ENCODE measurements around the gene ASB6. TPM values are rescaled to one million over a fixed set of nuclear protein-coding genes. Genes with fewer than 3 reads are reported as not detected.

The ASB6 gene
- total and polyA plus RNA-seq, 2 of the 13 experiments (the other 11 are each of a cell fraction or from before 2014, with no cell fraction given), result 8.2 to 8.4 TPM

DNA sequence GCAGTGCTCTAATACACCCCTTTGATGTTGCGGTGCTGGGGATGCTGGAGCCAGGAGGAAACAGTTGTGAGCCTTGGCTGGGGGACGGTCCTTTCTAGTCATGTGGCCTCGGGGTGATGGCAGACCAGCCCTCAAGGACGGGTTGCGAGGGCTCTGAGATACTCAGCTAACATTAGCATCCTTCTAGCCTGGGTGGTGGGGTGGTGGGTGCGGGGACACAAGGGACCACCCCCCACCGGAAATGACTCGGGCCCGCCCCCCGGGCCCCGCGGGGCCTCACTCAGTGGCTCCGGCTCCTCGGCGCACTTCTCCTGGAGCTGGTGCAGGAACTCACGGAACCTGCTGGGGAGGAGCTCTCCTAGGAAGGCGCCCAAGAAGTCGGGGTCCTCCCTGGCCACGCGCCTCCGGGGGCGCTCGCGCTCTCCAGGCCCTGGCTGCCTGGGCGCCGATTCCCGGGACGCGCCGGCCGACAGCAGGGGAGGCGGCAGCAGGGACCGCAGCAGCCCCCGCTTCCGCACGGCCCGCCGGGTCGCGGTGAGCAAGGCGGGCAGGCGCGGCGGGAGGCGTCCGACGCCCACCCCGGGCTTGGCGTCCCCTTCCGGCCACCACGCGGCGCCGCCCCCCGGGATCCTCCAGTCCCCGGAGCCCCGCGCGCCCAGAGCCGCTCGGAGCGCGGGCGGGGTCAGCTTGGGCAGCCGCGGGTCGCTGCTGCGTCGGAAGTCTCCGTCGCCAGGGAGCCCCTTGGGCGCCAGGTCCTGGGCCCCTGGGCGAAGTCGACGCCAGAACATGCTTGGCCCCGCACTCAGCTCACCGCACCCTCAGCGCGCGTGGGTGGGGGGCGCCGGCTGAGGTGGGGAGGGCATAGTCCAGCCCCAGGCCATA lies 21.9 kb downstream of the ASB6 start (continued):
- TF ChIP-seq, protein P1, sequence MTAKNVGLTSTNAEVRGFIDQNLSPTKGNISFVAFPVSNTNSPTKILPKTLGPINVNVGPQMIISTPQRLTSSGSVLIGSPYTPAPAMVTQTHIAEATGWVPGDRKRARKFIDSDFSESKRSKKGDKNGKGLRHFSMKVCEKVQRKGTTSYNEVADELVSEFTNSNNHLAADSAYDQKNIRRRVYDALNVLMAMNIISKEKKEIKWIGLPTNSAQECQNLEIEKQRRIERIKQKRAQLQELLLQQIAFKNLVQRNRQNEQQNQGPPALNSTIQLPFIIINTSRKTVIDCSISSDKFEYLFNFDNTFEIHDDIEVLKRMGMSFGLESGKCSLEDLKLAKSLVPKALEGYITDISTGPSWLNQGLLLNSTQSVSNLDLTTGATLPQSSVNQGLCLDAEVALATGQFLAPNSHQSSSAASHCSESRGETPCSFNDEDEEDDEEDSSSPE (CRISPR knock-in tag; IDR thresholded peaks at IDR 0.05), result peak; percentile 40
- TF ChIP-seq TBP (CRISPR knock-in tag; IDR thresholded peaks at IDR 0.05) (no peak), ZMYM2 (CRISPR knock-in tag; IDR thresholded peaks at IDR 0.05) (no peak), ZNF761 (CRISPR knock-in tag; conservative IDR thresholded peaks at IDR 0.05) (no peak), NRL (CRISPR knock-in tag; IDR thresholded peaks at IDR 0.05; ENCODE audit: borderline replicate concordance) (peak; percentile 17; the same call in 1 of the 2 replicates), ZNF207 (IDR thresholded peaks at IDR 0.05; ENCODE audit: borderline replicate concordance) (no peak), ARNT2 (CRISPR knock-in tag; IDR thresholded peaks at IDR 0.05; ENCODE audit: low read depth) (peak; percentile 43), ZNF709 (CRISPR knock-in tag; IDR thresholded peaks at IDR 0.05) (peak; percentile 77), ZNF607 (CRISPR knock-in tag; IDR thresholded peaks at IDR 0.05; ENCODE audit: borderline replicate concordance) (no peak), GATAD1 (CRISPR knock-in tag; IDR thresholded peaks at IDR 0.05) (no peak), ZNF563 (CRISPR knock-in tag; IDR thresholded peaks at IDR 0.05) (peak; percentile 74), GPN1 (CRISPR knock-in tag; IDR thresholded peaks at IDR 0.05; ENCODE audit: borderline replicate concordance) (no peak), ZNF552 (CRISPR knock-in tag; IDR thresholded peaks at IDR 0.05; ENCODE audit: borderline replicate concordance) (no peak), NFIB (CRISPR knock-in tag; IDR thresholded peaks at IDR 0.05; ENCODE audit: borderline replicate concordance) (no peak)
- TF ChIP-seq, protein P2, sequence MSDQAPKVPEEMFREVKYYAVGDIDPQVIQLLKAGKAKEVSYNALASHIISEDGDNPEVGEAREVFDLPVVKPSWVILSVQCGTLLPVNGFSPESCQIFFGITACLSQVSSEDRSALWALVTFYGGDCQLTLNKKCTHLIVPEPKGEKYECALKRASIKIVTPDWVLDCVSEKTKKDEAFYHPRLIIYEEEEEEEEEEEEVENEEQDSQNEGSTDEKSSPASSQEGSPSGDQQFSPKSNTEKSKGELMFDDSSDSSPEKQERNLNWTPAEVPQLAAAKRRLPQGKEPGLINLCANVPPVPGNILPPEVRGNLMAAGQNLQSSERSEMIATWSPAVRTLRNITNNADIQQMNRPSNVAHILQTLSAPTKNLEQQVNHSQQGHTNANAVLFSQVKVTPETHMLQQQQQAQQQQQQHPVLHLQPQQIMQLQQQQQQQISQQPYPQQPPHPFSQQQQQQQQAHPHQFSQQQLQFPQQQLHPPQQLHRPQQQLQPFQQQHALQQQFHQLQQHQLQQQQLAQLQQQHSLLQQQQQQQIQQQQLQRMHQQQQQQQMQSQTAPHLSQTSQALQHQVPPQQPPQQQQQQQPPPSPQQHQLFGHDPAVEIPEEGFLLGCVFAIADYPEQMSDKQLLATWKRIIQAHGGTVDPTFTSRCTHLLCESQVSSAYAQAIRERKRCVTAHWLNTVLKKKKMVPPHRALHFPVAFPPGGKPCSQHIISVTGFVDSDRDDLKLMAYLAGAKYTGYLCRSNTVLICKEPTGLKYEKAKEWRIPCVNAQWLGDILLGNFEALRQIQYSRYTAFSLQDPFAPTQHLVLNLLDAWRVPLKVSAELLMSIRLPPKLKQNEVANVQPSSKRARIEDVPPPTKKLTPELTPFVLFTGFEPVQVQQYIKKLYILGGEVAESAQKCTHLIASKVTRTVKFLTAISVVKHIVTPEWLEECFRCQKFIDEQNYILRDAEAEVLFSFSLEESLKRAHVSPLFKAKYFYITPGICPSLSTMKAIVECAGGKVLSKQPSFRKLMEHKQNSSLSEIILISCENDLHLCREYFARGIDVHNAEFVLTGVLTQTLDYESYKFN (CRISPR knock-in tag; conservative IDR thresholded peaks at IDR 0.05), result no peak
- TF ChIP-seq, protein P3, sequence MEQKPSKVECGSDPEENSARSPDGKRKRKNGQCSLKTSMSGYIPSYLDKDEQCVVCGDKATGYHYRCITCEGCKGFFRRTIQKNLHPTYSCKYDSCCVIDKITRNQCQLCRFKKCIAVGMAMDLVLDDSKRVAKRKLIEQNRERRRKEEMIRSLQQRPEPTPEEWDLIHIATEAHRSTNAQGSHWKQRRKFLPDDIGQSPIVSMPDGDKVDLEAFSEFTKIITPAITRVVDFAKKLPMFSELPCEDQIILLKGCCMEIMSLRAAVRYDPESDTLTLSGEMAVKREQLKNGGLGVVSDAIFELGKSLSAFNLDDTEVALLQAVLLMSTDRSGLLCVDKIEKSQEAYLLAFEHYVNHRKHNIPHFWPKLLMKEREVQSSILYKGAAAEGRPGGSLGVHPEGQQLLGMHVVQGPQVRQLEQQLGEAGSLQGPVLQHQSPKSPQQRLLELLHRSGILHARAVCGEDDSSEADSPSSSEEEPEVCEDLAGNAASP (CRISPR knock-in tag; IDR thresholded peaks at IDR 0.05; ENCODE audit: borderline replicate concordance), result no peak
- TF ChIP-seq, protein P4, sequence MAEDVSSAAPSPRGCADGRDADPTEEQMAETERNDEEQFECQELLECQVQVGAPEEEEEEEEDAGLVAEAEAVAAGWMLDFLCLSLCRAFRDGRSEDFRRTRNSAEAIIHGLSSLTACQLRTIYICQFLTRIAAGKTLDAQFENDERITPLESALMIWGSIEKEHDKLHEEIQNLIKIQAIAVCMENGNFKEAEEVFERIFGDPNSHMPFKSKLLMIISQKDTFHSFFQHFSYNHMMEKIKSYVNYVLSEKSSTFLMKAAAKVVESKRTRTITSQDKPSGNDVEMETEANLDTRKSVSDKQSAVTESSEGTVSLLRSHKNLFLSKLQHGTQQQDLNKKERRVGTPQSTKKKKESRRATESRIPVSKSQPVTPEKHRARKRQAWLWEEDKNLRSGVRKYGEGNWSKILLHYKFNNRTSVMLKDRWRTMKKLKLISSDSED (CRISPR knock-in tag; IDR thresholded peaks at IDR 0.05), result no peak
- TF ChIP-seq, protein P5, sequence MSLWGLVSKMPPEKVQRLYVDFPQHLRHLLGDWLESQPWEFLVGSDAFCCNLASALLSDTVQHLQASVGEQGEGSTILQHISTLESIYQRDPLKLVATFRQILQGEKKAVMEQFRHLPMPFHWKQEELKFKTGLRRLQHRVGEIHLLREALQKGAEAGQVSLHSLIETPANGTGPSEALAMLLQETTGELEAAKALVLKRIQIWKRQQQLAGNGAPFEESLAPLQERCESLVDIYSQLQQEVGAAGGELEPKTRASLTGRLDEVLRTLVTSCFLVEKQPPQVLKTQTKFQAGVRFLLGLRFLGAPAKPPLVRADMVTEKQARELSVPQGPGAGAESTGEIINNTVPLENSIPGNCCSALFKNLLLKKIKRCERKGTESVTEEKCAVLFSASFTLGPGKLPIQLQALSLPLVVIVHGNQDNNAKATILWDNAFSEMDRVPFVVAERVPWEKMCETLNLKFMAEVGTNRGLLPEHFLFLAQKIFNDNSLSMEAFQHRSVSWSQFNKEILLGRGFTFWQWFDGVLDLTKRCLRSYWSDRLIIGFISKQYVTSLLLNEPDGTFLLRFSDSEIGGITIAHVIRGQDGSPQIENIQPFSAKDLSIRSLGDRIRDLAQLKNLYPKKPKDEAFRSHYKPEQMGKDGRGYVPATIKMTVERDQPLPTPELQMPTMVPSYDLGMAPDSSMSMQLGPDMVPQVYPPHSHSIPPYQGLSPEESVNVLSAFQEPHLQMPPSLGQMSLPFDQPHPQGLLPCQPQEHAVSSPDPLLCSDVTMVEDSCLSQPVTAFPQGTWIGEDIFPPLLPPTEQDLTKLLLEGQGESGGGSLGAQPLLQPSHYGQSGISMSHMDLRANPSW (CRISPR knock-in tag; IDR thresholded peaks at IDR 0.05; ENCODE audit: borderline replicate concordance), result no peak
